GM06990 (cell line): Measurements from ENCODE around the gene IRAK4.

Experiments used
- DNase-seq: peaks from one replicate; pipeline ENCODE4 v3.0.0-alpha.2; 2011; ENCODE audit not compliant: insufficient read length; ENCODE audit errors: extremely low read depth
- H3K27me3 ChIP-seq: replicated peaks from 2 replicates; pipeline ENCODE4 v1.6.0; 2011; ENCODE audit warnings: low read length; ENCODE audit not compliant: control insufficient read depth, insufficient read depth
- H3K36me3 ChIP-seq: 2 replicates; pipeline ENCODE4 v1.5.1; 2011; ENCODE audit warnings: low read length; ENCODE audit not compliant: control insufficient read depth, insufficient read depth
- H3K4me3 ChIP-seq: replicated peaks from 2 replicates; pipeline ENCODE4 v1.5.1; 2011; ENCODE audit warnings: low read depth, mild to moderate bottlenecking, control low read depth, low read length
- CTCF ChIP-seq: IDR thresholded peaks from 2 replicates; pipeline ENCODE4 v1.5.1; 2011; ENCODE audit warnings: low read length, control low read depth, mild to moderate bottlenecking, inconsistent platforms; ENCODE audit not compliant: insufficient read depth, poor library complexity, severe bottlenecking

The IRAK4 gene

GRCh38 chr12:43766291-43766690 lies 7.5 kb downstream of the IRAK4 start:
- no peak for DNase-seq
- no peaks in the 10 kb centered on the region for H3K27me3 ChIP-seq
- no peak overlapping the region for H3K4me3 ChIP-seq
- H3K36me3 ChIP-seq: no peaks in the 10 kb centered on the region; the same call in 1 of the 2 replicates
- TF ChIP-seq CTCF: no peak

GRCh38 chr12:43776498-43776897 lies 17.7 kb downstream of the IRAK4 start:
- no peaks in the 10 kb centered on the region for H3K27me3 ChIP-seq
- no peak for DNase-seq
- TF ChIP-seq CTCF: peak; percentile 42
- no peak overlapping the region for H3K4me3 ChIP-seq
- H3K36me3 ChIP-seq: peaks cover 5% of the 10 kb centered on the region

- Histone ChIP-seq H3K36me3 (peaks cover 1% of the 10 kb centered on the region), H3K27me3 (no peaks in the 10 kb centered on the region), H3K4me3 (no peak overlapping the region)
- no peak for DNase-seq
- no peak for TF ChIP-seq CTCF
Measured at GRCh38 chr12:43786899-43787693, 28.3 kb downstream of the IRAK4 start.

- H3K4me3 ChIP-seq: no peak overlapping the region
- no peaks in the 10 kb centered on the region for H3K27me3 ChIP-seq
- TF ChIP-seq CTCF: no peak
- no peak for DNase-seq
- H3K36me3 ChIP-seq: no peaks in the 10 kb centered on the region; the same call in none of the 2 replicates
Measured at GRCh38 chr12:43789941-43790340, 31.2 kb downstream of the IRAK4 start.

- H3K36me3 ChIP-seq: no peaks in the 10 kb centered on the region; the same call in none of the 2 replicates
- H3K4me3 ChIP-seq: no peak overlapping the region
- no peaks in the 10 kb centered on the region for H3K27me3 ChIP-seq
- no peak for TF ChIP-seq CTCF
- DNase-seq: no peak
Measured at GRCh38 chr12:43795716-43796280, 37.0 kb downstream of the IRAK4 start.
